Neuronal stem cell (in vitro differentiated cells): ENCODE data around the gene EDAR.

Experiments
- DNase-seq: peaks from one replicate; pipeline ENCODE4 v3.0.0-alpha.2; 2013; ENCODE audit warnings: low spot score
- H2AFZ ChIP-seq: one replicate; pipeline ENCODE4 v1.6.1; 2013; ENCODE audit warnings: mild to moderate bottlenecking, low read length, inconsistent platforms
- H2AK5ac ChIP-seq: 2 replicates; pipeline ENCODE4 v1.6.1; 2013; ENCODE audit warnings: low read depth, mild to moderate bottlenecking, inconsistent platforms, low read length, moderate library complexity, mixed read lengths
- H2BK120ac ChIP-seq: 2 replicates; pipeline ENCODE4 v1.6.1; 2013; ENCODE audit warnings: low read depth, mild to moderate bottlenecking, inconsistent platforms, low read length, moderate library complexity, mixed read lengths
- H2BK12ac ChIP-seq: one replicate; pipeline ENCODE4 v1.6.1; 2013; ENCODE audit warnings: low read length, inconsistent platforms
- H2BK15ac ChIP-seq: 2 replicates; pipeline ENCODE4 v1.6.1; 2013; ENCODE audit warnings: mild to moderate bottlenecking, low read length, inconsistent platforms, mixed read lengths
- H2BK5ac ChIP-seq: one replicate; pipeline ENCODE4 v1.6.1; 2013; ENCODE audit warnings: inconsistent platforms, mild to moderate bottlenecking, low read length, moderate library complexity
- H3K14ac ChIP-seq: one replicate; pipeline ENCODE4 v1.6.1; 2013; ENCODE audit warnings: low read length, inconsistent platforms
- H3K18ac ChIP-seq: 2 replicates; pipeline ENCODE4 v1.6.1; 2013; ENCODE audit warnings: low read length, inconsistent platforms
- H3K23ac ChIP-seq: 2 replicates; pipeline ENCODE4 v1.6.1; 2013; ENCODE audit warnings: low read depth, mild to moderate bottlenecking, mixed read lengths, low read length, inconsistent platforms; ENCODE audit not compliant: poor library complexity
- H3K27ac ChIP-seq: replicated peaks from 3 replicates; pipeline ENCODE4 v1.5.1; 2013; ENCODE audit warnings: low read length, inconsistent platforms
- H3K27me3 ChIP-seq, 3 experiments: 2 replicates each; pipeline ENCODE4 v1.6.1; 2013; ENCODE audit warnings: low read length in 3 of 3, mild to moderate bottlenecking in 2 of 3, inconsistent platforms in 1 of 3, low read depth in 1 of 3, mixed read lengths in 1 of 3, moderate library complexity in 1 of 3; ENCODE audit not compliant: control insufficient read depth in 3 of 3, insufficient read depth in 3 of 3
- H3K36me3 ChIP-seq, 2 donors: replicated peaks in 1 of 2; 2 replicates each; pipeline ENCODE4 v1.6.1; 2013; ENCODE audit warnings: low read length in 2 of 2; ENCODE audit not compliant: control insufficient read depth in 2 of 2, insufficient read depth in 2 of 2
- H3K4ac ChIP-seq: 2 replicates; pipeline ENCODE4 v1.6.1; 2013; ENCODE audit warnings: inconsistent platforms, mild to moderate bottlenecking, low read length, moderate library complexity
- H3K4me1 ChIP-seq, 2 donors: 1 replicate in 1 of 2; 2 replicates in 1 of 2; pipeline ENCODE4 v1.6.1; 2013; ENCODE audit warnings: low read length in 2 of 2, low read depth in 1 of 2; ENCODE audit not compliant: control insufficient read depth in 2 of 2, insufficient read depth in 1 of 2
- H3K4me2 ChIP-seq: one replicate; pipeline ENCODE4 v1.6.1; 2013; ENCODE audit warnings: mild to moderate bottlenecking, low read length, inconsistent platforms; ENCODE audit not compliant: insufficient read depth, poor library complexity, severe bottlenecking
- H3K4me3 ChIP-seq, 2 donors: 2 replicates each; pipeline ENCODE4 v1.5.1; 2013; ENCODE audit warnings: low read length in 2 of 2, mild to moderate bottlenecking in 2 of 2, inconsistent platforms in 1 of 2, moderate library complexity in 1 of 2
- H3K79me1 ChIP-seq: one replicate; pipeline ENCODE4 v1.6.1; 2013; ENCODE audit warnings: low read depth, mild to moderate bottlenecking, inconsistent platforms, low read length, moderate library complexity
- H3K9ac ChIP-seq: one replicate; pipeline ENCODE4 v1.6.1; 2013; ENCODE audit warnings: mild to moderate bottlenecking, low read depth, low read length, inconsistent platforms; ENCODE audit not compliant: poor library complexity
- H3K9me3 ChIP-seq, 2 donors: replicated peaks in 1 of 2; 2 replicates each; pipeline versions ENCODE3 to v1.6.1; 2013; ENCODE audit warnings: low read length in 2 of 2, mild to moderate bottlenecking in 2 of 2, inconsistent platforms in 1 of 2, low read depth in 1 of 2, mixed read lengths in 1 of 2, moderate library complexity in 1 of 2; ENCODE audit not compliant: control insufficient read depth in 2 of 2, insufficient read depth in 1 of 2
- H4K8ac ChIP-seq: one replicate; pipeline ENCODE4 v1.6.1; 2013; ENCODE audit warnings: low read depth, mild to moderate bottlenecking, inconsistent platforms, low read length, moderate library complexity
- H4K91ac ChIP-seq: one replicate; pipeline ENCODE4 v1.6.1; 2013; ENCODE audit warnings: low read length, low read depth, mild to moderate bottlenecking, inconsistent platforms; ENCODE audit not compliant: poor library complexity
- WGBS, 2 donors: extraction: QIAGEN DNeasy Blood & Tissue Kit; methylation state at CpG; one replicate each; pipeline ENCODE4 v1.1.7; 2013; ENCODE audit warnings: missing lambda C conversion rate in 2 of 2, mixed read lengths in 1 of 2; ENCODE audit not compliant: insufficient read length in 2 of 2, insufficient replicate concordance in 1 of 2; ENCODE audit errors: extremely low coverage in 2 of 2; 5-methylcytosine and 5-hydroxymethylcytosine counted together

The EDAR gene

DNA sequence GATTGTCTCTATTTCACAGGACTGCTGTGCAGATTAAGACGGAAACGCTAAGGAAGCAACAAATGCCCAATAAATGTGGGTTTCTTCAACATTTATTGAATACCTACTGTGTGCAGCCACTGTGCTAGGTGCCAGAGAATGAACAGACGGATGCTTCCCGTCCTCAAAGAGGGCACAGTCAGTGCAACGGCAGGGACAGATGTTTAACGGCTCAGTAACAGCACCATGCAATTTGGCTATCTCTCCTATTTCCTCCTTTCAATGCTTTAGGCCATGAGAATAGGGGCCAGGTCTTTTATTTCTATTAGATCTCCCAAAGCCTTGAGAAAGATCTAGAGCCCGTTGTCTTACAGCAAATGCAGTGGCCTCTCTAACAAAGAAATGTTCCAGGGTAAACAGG is 7.2 kb downstream of the EDAR start:
- Histone ChIP-seq H3K4ac (no peak overlapping the region), H3K4me1 (peaks cover 0 to 3% of the 10 kb centered on the region in 2 donors), H2BK12ac (no peak overlapping the region), H3K9ac (no peak overlapping the region), H3K23ac (no peak overlapping the region), H4K91ac (no peak overlapping the region), H3K4me3 (no peak overlapping the region), H2BK120ac (no peak overlapping the region), H2AK5ac (no peak overlapping the region), H3K18ac (no peak overlapping the region), H3K36me3 (no peaks in the 10 kb centered on the region), H3K4me2 (no peak overlapping the region), H3K9me3 (no peaks in the 10 kb centered on the region), H3K27me3 (peaks cover 0 to 30% (median 0%) of the 10 kb centered on the region in 3 experiments), H2BK5ac (no peak overlapping the region), H2BK15ac (no peak overlapping the region), H3K14ac (no peak overlapping the region), H3K27ac (no peak overlapping the region), H4K8ac (no peak overlapping the region), H2AFZ (no peak overlapping the region), H3K79me1 (peaks cover 1% of the 10 kb centered on the region)
- no peak for DNase-seq
- no CpG with 5 or more reads among the region's 7 CpGs for WGBS, 2 donors

DNA sequence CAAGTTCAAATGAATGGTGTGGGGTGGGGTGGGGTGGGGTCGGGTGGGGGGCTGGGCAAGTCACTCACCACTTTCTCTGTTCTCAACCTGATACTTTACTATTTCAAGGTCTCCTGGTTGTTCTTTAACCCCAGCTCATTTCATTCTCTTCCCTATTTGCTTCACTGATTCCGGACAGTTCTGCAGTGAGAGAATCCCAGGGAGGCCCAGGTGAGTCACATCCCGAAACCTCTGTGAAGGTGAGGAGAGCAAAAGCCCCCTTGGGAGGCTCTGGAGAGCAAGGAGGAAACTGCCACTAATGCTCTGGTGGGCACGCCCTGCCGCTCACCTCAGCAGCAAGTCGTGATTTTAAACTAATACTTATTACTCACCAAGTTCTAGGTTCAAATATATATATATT is 8.9 kb downstream of the EDAR start:
- Histone ChIP-seq H2BK120ac (no peak overlapping the region), H4K91ac (no peak overlapping the region), H3K9ac (no peak overlapping the region), H2BK5ac (no peak overlapping the region), H2AK5ac (no peak overlapping the region), H3K9me3 (no peaks in the 10 kb centered on the region), H2BK12ac (no peak overlapping the region), H4K8ac (no peak overlapping the region), H2AFZ (no peak overlapping the region), H3K79me1 (peaks cover 1% of the 10 kb centered on the region), H3K4me2 (no peak overlapping the region), H3K4me1 (peaks cover 0 to 3% of the 10 kb centered on the region in 2 donors), H2BK15ac (no peak overlapping the region), H3K4ac (no peak overlapping the region), H3K36me3 (no peaks in the 10 kb centered on the region), H3K23ac (no peak overlapping the region), H3K4me3 (no peak overlapping the region), H3K18ac (no peak overlapping the region), H3K27ac (no peak overlapping the region), H3K27me3 (peaks cover 0 to 27% (median 0%) of the 10 kb centered on the region in 3 experiments), H3K14ac (no peak overlapping the region)
- no peak for DNase-seq
- WGBS, 2 donors, result no CpG with 5 or more reads among the region's 6 CpGs

- WGBS, 2 donors, result no CpG with 5 or more reads among the region's 3 CpGs
- H3K9me3 ChIP-seq, result no peaks in the 10 kb centered on the region
- no peak overlapping the region for H2BK15ac ChIP-seq
- peak overlapping the region; percentile 44 for H3K9ac ChIP-seq
- no peak overlapping the region for H2BK120ac ChIP-seq
- no peak overlapping the region for H3K14ac ChIP-seq
- H3K4ac ChIP-seq, result peak overlapping the region; percentile 10
- H2BK5ac ChIP-seq, result no peak overlapping the region
- no peak overlapping the region for H4K91ac ChIP-seq
- no peak overlapping the region for H3K4me3 ChIP-seq
- H2BK12ac ChIP-seq, result peak overlapping the region; percentile 36
- H3K36me3 ChIP-seq, result no peaks in the 10 kb centered on the region
- peaks cover 1% of the 10 kb centered on the region for H3K79me1 ChIP-seq
- no peak for DNase-seq
- H3K4me1 ChIP-seq, result peaks cover 0 to 3% of the 10 kb centered on the region in 2 donors
- no peak overlapping the region for H3K4me2 ChIP-seq
- no peak overlapping the region for H4K8ac ChIP-seq
- H2AFZ ChIP-seq, result no peak overlapping the region
- no peak overlapping the region for H3K23ac ChIP-seq
- no peak overlapping the region for H3K27ac ChIP-seq
- peak overlapping the region; percentile 29 for H3K18ac ChIP-seq
- peaks cover 0 to 21% (median 0%) of the 10 kb centered on the region in 3 experiments for H3K27me3 ChIP-seq
- peak overlapping the region; percentile 62 for H2AK5ac ChIP-seq
These were observed 9.6 kb downstream of the EDAR start for GRCh38 chr2:108979461-108979860.

GRCh38 chr2:108978709-108979111 is 10.3 kb downstream of the EDAR start:
- H2BK5ac ChIP-seq, result no peak overlapping the region
- H2AFZ ChIP-seq, result no peak overlapping the region
- no peaks in the 10 kb centered on the region for H3K9me3 ChIP-seq
- DNase-seq, result no peak
- H3K79me1 ChIP-seq, result peaks cover 1% of the 10 kb centered on the region
- no peaks in the 10 kb centered on the region for H3K36me3 ChIP-seq
- H2BK120ac ChIP-seq, result no peak overlapping the region
- no peak overlapping the region for H3K9ac ChIP-seq
- peaks cover 0 to 3% of the 10 kb centered on the region in 2 donors for H3K4me1 ChIP-seq
- H4K8ac ChIP-seq, result no peak overlapping the region
- H2BK15ac ChIP-seq, result no peak overlapping the region
- peaks cover 0 to 21% (median 0%) of the 10 kb centered on the region in 3 experiments for H3K27me3 ChIP-seq
- no peak overlapping the region for H3K4me2 ChIP-seq
- H2BK12ac ChIP-seq, result no peak overlapping the region
- H3K4me3 ChIP-seq, result no peak overlapping the region
- no peak overlapping the region for H3K27ac ChIP-seq
- H3K4ac ChIP-seq, result no peak overlapping the region
- H2AK5ac ChIP-seq, result no peak overlapping the region
- WGBS, 2 donors, result no CpG with 5 or more reads among the region's 7 CpGs
- no peak overlapping the region for H3K23ac ChIP-seq
- no peak overlapping the region for H4K91ac ChIP-seq
- no peak overlapping the region for H3K18ac ChIP-seq
- no peak overlapping the region for H3K14ac ChIP-seq
